H9 (cell line): ENCODE data around the gene FHIT. TPM values are rescaled to one million over a fixed set of nuclear protein-coding genes. Genes with fewer than 3 reads are reported as not detected.
A peak's percentile ranks its signal among the peaks of the same experiment; 100 is the strongest.

Experiments used
- DNase-seq: peaks from one replicate; pipeline ENCODE4 v3.0.0-alpha.2; 2017
- H2AFZ ChIP-seq: one replicate; pipeline ENCODE4 v1.6.1; 2013; ENCODE audit warnings: mild to moderate bottlenecking, low read length, control low read depth, moderate library complexity
- H2AK5ac ChIP-seq: 2 replicates; pipeline ENCODE4 v1.6.1; 2013; ENCODE audit warnings: low read length, control low read depth, mixed read lengths; ENCODE audit not compliant: insufficient read length
- H2BK120ac ChIP-seq: one replicate; pipeline ENCODE4 v1.6.1; 2013; ENCODE audit warnings: low read depth, mild to moderate bottlenecking, low read length, control low read depth, inconsistent platforms; ENCODE audit not compliant: poor library complexity, severe bottlenecking
- H2BK12ac ChIP-seq: 2 replicates; pipeline ENCODE4 v1.6.1; 2013; ENCODE audit warnings: low read length, control low read depth, mixed read lengths, low read depth; ENCODE audit not compliant: insufficient read length
- H2BK15ac ChIP-seq: 2 replicates; pipeline ENCODE4 v1.6.1; 2013; ENCODE audit warnings: low read depth, low read length, control low read depth
- H2BK20ac ChIP-seq: one replicate; pipeline ENCODE4 v1.6.1; 2013; ENCODE audit warnings: low read depth, mild to moderate bottlenecking, low read length, control low read depth, inconsistent platforms; ENCODE audit not compliant: poor library complexity, severe bottlenecking
- H2BK5ac ChIP-seq: 2 replicates; pipeline ENCODE4 v1.6.1; 2013; ENCODE audit warnings: low read length, control low read depth, mixed read lengths; ENCODE audit not compliant: insufficient read length
- H3K14ac ChIP-seq: 2 replicates; pipeline ENCODE4 v1.6.1; 2013; ENCODE audit warnings: low read length, control low read depth; ENCODE audit not compliant: insufficient read depth
- H3K18ac ChIP-seq: 2 replicates; pipeline ENCODE4 v1.6.1; 2013; ENCODE audit warnings: low read depth, mild to moderate bottlenecking, mixed read lengths, low read length, control low read depth; ENCODE audit not compliant: insufficient read length
- H3K23ac ChIP-seq: 2 replicates; pipeline ENCODE4 v1.6.1; 2013; ENCODE audit warnings: low read length, control low read depth, mixed read lengths, low read depth; ENCODE audit not compliant: insufficient read length
- H3K23me2 ChIP-seq: 2 replicates; pipeline ENCODE4 v1.6.1; 2013; ENCODE audit warnings: low read depth, mild to moderate bottlenecking, mixed read lengths, low read length, control low read depth; ENCODE audit not compliant: insufficient read length, poor library complexity, severe bottlenecking
- H3K27ac ChIP-seq: 2 replicates; pipeline ENCODE4 v1.5.1; 2013; ENCODE audit warnings: low read length, control low read depth, mixed read lengths, low read depth; ENCODE audit not compliant: insufficient read length
- H3K27me3 ChIP-seq: 2 replicates; pipeline ENCODE4 v1.6.1; 2013; ENCODE audit warnings: low read length, control low read depth, inconsistent platforms; ENCODE audit not compliant: insufficient read depth
- H3K4ac ChIP-seq: 2 replicates; pipeline ENCODE4 v1.6.1; 2013; ENCODE audit warnings: low read depth, mild to moderate bottlenecking, control low read depth, inconsistent platforms, low read length, moderate library complexity
- H3K4me1 ChIP-seq: 2 replicates; pipeline ENCODE4 v1.6.1; 2013; ENCODE audit warnings: low read length, control low read depth, inconsistent platforms; ENCODE audit not compliant: insufficient read depth
- H3K4me2 ChIP-seq: 2 replicates; pipeline ENCODE4 v1.6.1; 2013; ENCODE audit warnings: low read length, control low read depth, mixed read lengths; ENCODE audit not compliant: insufficient read length, insufficient read depth
- H3K56ac ChIP-seq: 2 replicates; pipeline ENCODE4 v1.6.1; 2013; ENCODE audit warnings: low read depth, mild to moderate bottlenecking, mixed read lengths, low read length, control low read depth; ENCODE audit not compliant: insufficient read length
- H3K79me1 ChIP-seq: 2 replicates; pipeline ENCODE4 v1.6.1; 2013; ENCODE audit warnings: low read depth, mild to moderate bottlenecking, moderate library complexity, low read length, control low read depth, inconsistent platforms; ENCODE audit not compliant: insufficient read depth, poor library complexity, severe bottlenecking
- H3K79me2 ChIP-seq: 2 replicates; pipeline ENCODE4 v1.6.1; 2013; ENCODE audit warnings: low read length, control low read depth, inconsistent platforms; ENCODE audit not compliant: insufficient read depth
- H3K9ac ChIP-seq: 2 replicates; pipeline ENCODE4 v1.6.1; 2013; ENCODE audit warnings: low read length, control low read depth, mixed read lengths; ENCODE audit not compliant: insufficient read length; ENCODE audit errors: extremely low read depth
- H3K9me3 ChIP-seq: one replicate; pipeline ENCODE4 v1.6.1; 2013; ENCODE audit warnings: low read depth, low read length, inconsistent platforms; ENCODE audit not compliant: control insufficient read depth
- H3T11ph ChIP-seq: one replicate; pipeline ENCODE4 v1.6.1; 2013; ENCODE audit warnings: mild to moderate bottlenecking, low read length, control low read depth, inconsistent platforms
- H4K20me1 ChIP-seq: one replicate; pipeline ENCODE4 v1.6.1; 2013; ENCODE audit not compliant: control insufficient read depth, insufficient read length, insufficient read depth
- H4K5ac ChIP-seq: 2 replicates; pipeline ENCODE4 v1.6.1; 2013; ENCODE audit warnings: low read depth, mild to moderate bottlenecking, mixed read lengths, low read length, control low read depth; ENCODE audit not compliant: insufficient read length
- H4K8ac ChIP-seq: replicated peaks from 2 replicates; pipeline ENCODE4 v1.6.1; 2013; ENCODE audit warnings: low read length, control low read depth, mixed read lengths, low read depth; ENCODE audit not compliant: insufficient read length
- H4K91ac ChIP-seq: 2 replicates; pipeline ENCODE4 v1.6.1; 2013; ENCODE audit warnings: low read depth, mild to moderate bottlenecking, moderate library complexity, mixed read lengths, low read length, control low read depth; ENCODE audit not compliant: insufficient read length
- H3K27ac Mint-ChIP-seq, 3 experiments: 2 replicates in 2 of 3; 3 replicates in 1 of 3; pipeline ENCODE4 v1.8.0; 2020 to 2021; ENCODE audit warnings: mixed read lengths in 3 of 3, mild to moderate bottlenecking in 1 of 3, moderate library complexity in 1 of 3
- H3K27me3 Mint-ChIP-seq: 2 replicates; pipeline ENCODE4 v1.8.0; 2021; ENCODE audit warnings: low read depth, mild to moderate bottlenecking, moderate library complexity, mixed read lengths
- H3K36me3 Mint-ChIP-seq, 3 experiments: 2 replicates in 2 of 3; 3 replicates in 1 of 3; pipeline ENCODE4 v1.8.0; 2020 to 2021; ENCODE audit warnings: low read depth in 3 of 3, mixed read lengths in 3 of 3; ENCODE audit not compliant: insufficient read depth in 1 of 3
- H3K4me1 Mint-ChIP-seq, 2 experiments: 2 replicates each; pipeline ENCODE4 v1.8.0; 2020; ENCODE audit warnings: mixed read lengths in 2 of 2
- H3K4me3 Mint-ChIP-seq, 2 experiments: 2 replicates in 1 of 2; 3 replicates in 1 of 2; pipeline ENCODE4 v1.8.0; 2020 to 2021; ENCODE audit warnings: mild to moderate bottlenecking in 2 of 2, mixed read lengths in 2 of 2, moderate library complexity in 1 of 2
- H3K9me3 Mint-ChIP-seq, 2 experiments: 2 replicates in 1 of 2; 3 replicates in 1 of 2; pipeline ENCODE4 v1.8.0; 2020; ENCODE audit warnings: mild to moderate bottlenecking in 2 of 2, mixed read lengths in 2 of 2, moderate library complexity in 1 of 2
- WGBS: extraction: QIAGEN DNeasy Blood & Tissue Kit; methylation state at CpG from one replicate; pipeline ENCODE4 v1.1.7; 2013; ENCODE audit warnings: missing lambda C conversion rate, low lambda C conversion rate, mixed read lengths; ENCODE audit not compliant: insufficient read length; ENCODE audit errors: extremely low coverage; 5-methylcytosine and 5-hydroxymethylcytosine counted together
- total RNA-seq: library from RNA; stranded (reverse); gene quantifications from 2 replicates; pipeline ENCODE4 v1.2.1, GENCODE V29; 2021
- TF ChIP-seq, protein P1 (sequence below): fragments of 200-600 bp; sonication (generic); conservative IDR thresholded peaks from 3 replicates; pipeline ENCODE4 v1.8.0; 2021; ENCODE audit warnings: antibody characterized with exemption, mild to moderate bottlenecking

The FHIT gene
- total RNA-seq, 1 experiment from 2014 or later: 3.0 TPM

DNA sequence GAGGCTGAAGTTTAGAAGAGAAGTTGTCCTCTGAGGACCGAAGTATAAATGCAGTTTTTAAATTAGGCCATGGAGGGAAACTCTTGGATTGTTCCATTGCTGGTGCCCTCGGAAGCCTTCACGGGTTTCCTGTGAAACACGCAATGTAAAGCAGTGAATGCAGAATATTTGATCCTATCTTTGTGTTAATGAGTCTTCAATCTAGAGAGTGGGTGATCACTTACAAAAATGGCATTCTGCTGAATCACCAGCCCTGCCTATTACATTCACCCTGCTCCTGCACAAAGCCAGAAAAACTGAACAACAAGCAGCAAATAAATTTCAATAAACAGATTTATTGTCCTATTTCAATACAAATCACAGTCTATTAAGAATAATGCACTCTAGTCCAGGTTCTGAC is 1063.9 kb downstream of the FHIT start:
- H3K14ac ChIP-seq: no peak overlapping the region
- H3K56ac ChIP-seq: no peak overlapping the region
- H4K5ac ChIP-seq: no peak overlapping the region
- H3K27ac Mint-ChIP-seq: 0 out of 7 replicates have a peak overlapping the region, but pooled peaks of 1 of the 3 experiments have one; percentile 64
- no peak overlapping the region for H3K4me2 ChIP-seq
- H3K9ac ChIP-seq: no peak overlapping the region
- H3K4ac ChIP-seq: no peak overlapping the region
- no peaks in the 10 kb centered on the region for H3K23me2 ChIP-seq
- no peaks in the 10 kb centered on the region for H3K9me3 Mint-ChIP-seq
- H3K79me2 ChIP-seq: no peaks in the 10 kb centered on the region
- no peak overlapping the region for H3K23ac ChIP-seq
- H3K79me1 ChIP-seq: no peaks in the 10 kb centered on the region
- H3K4me1 ChIP-seq: peaks cover 8% of the 10 kb centered on the region; the same call in 1 of the 2 replicates
- no peaks in the 10 kb centered on the region for H3K27me3 ChIP-seq
- no peak overlapping the region for H3K4me3 Mint-ChIP-seq
- H4K20me1 ChIP-seq: no peaks in the 10 kb centered on the region
- no peak overlapping the region for H3T11ph ChIP-seq
- no peaks in the 10 kb centered on the region for H3K9me3 ChIP-seq
- H4K91ac ChIP-seq: no peak overlapping the region
- WGBS: no CpG with 5 or more reads among the region's 4 CpGs
- no peak overlapping the region for H2BK15ac ChIP-seq
- H3K27me3 Mint-ChIP-seq: no peaks in the 10 kb centered on the region
- TF ChIP-seq, protein P1, sequence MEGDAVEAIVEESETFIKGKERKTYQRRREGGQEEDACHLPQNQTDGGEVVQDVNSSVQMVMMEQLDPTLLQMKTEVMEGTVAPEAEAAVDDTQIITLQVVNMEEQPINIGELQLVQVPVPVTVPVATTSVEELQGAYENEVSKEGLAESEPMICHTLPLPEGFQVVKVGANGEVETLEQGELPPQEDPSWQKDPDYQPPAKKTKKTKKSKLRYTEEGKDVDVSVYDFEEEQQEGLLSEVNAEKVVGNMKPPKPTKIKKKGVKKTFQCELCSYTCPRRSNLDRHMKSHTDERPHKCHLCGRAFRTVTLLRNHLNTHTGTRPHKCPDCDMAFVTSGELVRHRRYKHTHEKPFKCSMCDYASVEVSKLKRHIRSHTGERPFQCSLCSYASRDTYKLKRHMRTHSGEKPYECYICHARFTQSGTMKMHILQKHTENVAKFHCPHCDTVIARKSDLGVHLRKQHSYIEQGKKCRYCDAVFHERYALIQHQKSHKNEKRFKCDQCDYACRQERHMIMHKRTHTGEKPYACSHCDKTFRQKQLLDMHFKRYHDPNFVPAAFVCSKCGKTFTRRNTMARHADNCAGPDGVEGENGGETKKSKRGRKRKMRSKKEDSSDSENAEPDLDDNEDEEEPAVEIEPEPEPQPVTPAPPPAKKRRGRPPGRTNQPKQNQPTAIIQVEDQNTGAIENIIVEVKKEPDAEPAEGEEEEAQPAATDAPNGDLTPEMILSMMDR: no peak
- H3K18ac ChIP-seq: no peak overlapping the region
- H2AFZ ChIP-seq: no peak overlapping the region
- H2BK5ac ChIP-seq: no peak overlapping the region
- no peak overlapping the region for H2BK20ac ChIP-seq
- no peak for DNase-seq
- H3K27ac ChIP-seq: no peak overlapping the region
- H4K8ac ChIP-seq: no peak overlapping the region
- H3K36me3 Mint-ChIP-seq: no peaks in the 10 kb centered on the region
- no peak overlapping the region for H2BK120ac ChIP-seq
- H3K4me1 Mint-ChIP-seq: peaks cover 25 to 29% of the 10 kb centered on the region in 2 experiments
- no peak overlapping the region for H2AK5ac ChIP-seq
- no peak overlapping the region for H2BK12ac ChIP-seq
